Measurements from ENCODE around the gene SYNE2. TPM values are rescaled to one million over a fixed set of nuclear protein-coding genes. Genes with fewer than 3 reads are reported as not detected.

SYNE2 gene
- total RNA-seq, 1 donor from 2014 or later, result 518 TPM

GRCh38 chr14:63952053-63952932 lies 99.5 kb downstream of the SYNE2 start:
- Histone ChIP-seq H3K27me3 (no peaks in the 10 kb centered on the region), H3K9me3 (no peaks in the 10 kb centered on the region), H3K27ac (no peak overlapping the region), H3K4me3 (no peak overlapping the region), H3K36me3 (peaks cover 25 to 43% of the 10 kb centered on the region in 2 donors), H3K4me1 (no peaks in the 10 kb centered on the region)
- intact Hi-C loops (cut with DNase I), result no loop called here
- no peak for DNase-seq (ENCODE audit: low spot score in 2 of 2)
- no peak for TF ChIP-seq CTCF (IDR thresholded peaks at IDR 0.05)

GRCh38 chr14:63952933-63953437 lies 100.2 kb downstream of the SYNE2 start:
- DNase-seq (ENCODE audit: low spot score in 2 of 2), result no peak
- Histone ChIP-seq H3K27me3 (no peaks in the 10 kb centered on the region), H3K27ac (no peak overlapping the region), H3K36me3 (peaks cover 25 to 43% of the 10 kb centered on the region in 2 donors), H3K4me3 (no peak overlapping the region), H3K9me3 (no peaks in the 10 kb centered on the region), H3K4me1 (no peaks in the 10 kb centered on the region)
- intact Hi-C loops (cut with DNase I), result no loop called here
- no peak for TF ChIP-seq CTCF (IDR thresholded peaks at IDR 0.05)

GRCh38 chr14:63956326-63956725 lies 103.5 kb downstream of the SYNE2 start:
- no peaks in the 10 kb centered on the region for H3K4me1 ChIP-seq
- no peaks in the 10 kb centered on the region for H3K9me3 ChIP-seq
- H3K36me3 ChIP-seq, result peaks cover 11 to 30% of the 10 kb centered on the region in 2 donors
- H3K27ac ChIP-seq, result no peak overlapping the region
- no peak for TF ChIP-seq CTCF (IDR thresholded peaks at IDR 0.05)
- no peak overlapping the region for H3K4me3 ChIP-seq
- no peak for DNase-seq (ENCODE audit: low spot score in 2 of 2)
- intact Hi-C loops (cut with DNase I), result no loop called here
- H3K27me3 ChIP-seq, result no peaks in the 10 kb centered on the region

- intact Hi-C loops (cut with DNase I), result loop anchor here (10.0 kb wide), 1 partner anchor 156 kb away; no protein-coding TSS in a partner anchor
- no peak for TF ChIP-seq CTCF (IDR thresholded peaks at IDR 0.05)
- Histone ChIP-seq H3K27me3 (no peaks in the 10 kb centered on the region), H3K9me3 (no peaks in the 10 kb centered on the region), H3K36me3 (peaks cover 3 to 24% of the 10 kb centered on the region in 2 donors), H3K4me3 (no peak overlapping the region), H3K27ac (no peak overlapping the region), H3K4me1 (no peaks in the 10 kb centered on the region)
- no peak for DNase-seq (ENCODE audit: low spot score in 2 of 2)
Observed at GRCh38 chr14:63960926-63961567, 108.2 kb downstream of the SYNE2 start.

- Histone ChIP-seq H3K4me1 (no peaks in the 10 kb centered on the region), H3K4me3 (no peak overlapping the region), H3K27me3 (no peaks in the 10 kb centered on the region), H3K9me3 (no peaks in the 10 kb centered on the region), H3K27ac (no peak overlapping the region), H3K36me3 (peaks cover 6 to 34% of the 10 kb centered on the region in 2 donors)
- TF ChIP-seq CTCF (IDR thresholded peaks at IDR 0.05), result no peak
- intact Hi-C loops (cut with DNase I), result loop anchor here (10.0 kb wide), 1 partner anchor 158 kb away; no protein-coding TSS in a partner anchor
- no peak for DNase-seq (ENCODE audit: low spot score in 2 of 2)
Observed at GRCh38 chr14:63962906-63963305, 110.1 kb downstream of the SYNE2 start.

Data from ascending aorta (tissue), 2 donors.